ENCODE results near the gene COL4A6. TPM values are rescaled to one million over a fixed set of nuclear protein-coding genes. Genes with fewer than 3 reads are reported as not detected.

Gene COL4A6
- total RNA-seq, 2 donors from 2014 or later: 0.73 to 1.0 TPM

DNA sequence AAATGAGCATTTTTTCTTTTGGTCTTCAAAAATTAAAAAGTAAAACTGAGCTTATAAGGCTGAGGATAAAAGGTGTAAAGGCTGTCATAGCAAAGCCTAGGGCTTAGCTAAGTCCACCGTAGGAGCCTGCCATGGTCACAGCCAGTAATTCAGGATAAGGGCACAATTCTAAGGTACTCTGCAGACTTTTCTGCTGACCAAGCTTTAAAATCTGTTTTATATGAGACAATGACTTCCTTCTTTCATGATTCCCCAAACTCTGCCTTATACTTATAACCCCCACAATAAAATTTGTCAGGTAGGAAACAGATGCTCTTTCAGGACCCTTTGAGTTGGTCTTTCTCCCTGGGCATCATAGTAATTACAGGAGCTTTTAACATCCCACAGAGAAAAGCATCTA, 138.5 kb downstream of the COL4A6 start:
- ATAC-seq (no peak), DNase-seq (no peak)
- intact Hi-C loops (cut with DNase I, micrococcal nuclease): no loop called here

DNA sequence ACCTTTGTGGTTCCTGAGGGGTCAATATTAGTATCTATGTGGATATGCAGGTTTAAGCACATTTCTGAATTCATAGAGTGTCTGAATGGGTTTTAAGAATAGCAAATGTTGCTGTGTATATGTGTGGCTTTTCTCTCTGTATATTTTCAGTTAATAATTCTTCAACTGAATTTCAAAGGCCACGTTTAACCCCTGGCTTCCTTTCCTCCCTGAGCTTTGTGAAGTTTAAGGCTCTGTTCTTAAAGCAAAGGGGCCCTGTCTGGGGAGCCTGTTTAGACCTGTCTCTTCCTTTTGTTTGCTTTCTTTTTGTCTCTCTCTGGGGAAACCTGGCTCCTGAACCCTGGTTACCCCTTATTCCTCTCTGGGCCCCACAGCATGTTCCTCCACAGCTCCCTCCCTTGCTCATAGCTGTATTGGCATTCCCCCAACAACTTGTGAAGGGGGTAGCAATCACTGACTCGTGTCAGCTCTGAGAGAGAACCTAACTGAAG, 139.1 kb downstream of the COL4A6 start:
- intact Hi-C loops (cut with DNase I, micrococcal nuclease): no loop called here
- no peak for DNase-seq
- ATAC-seq: no peak

- intact Hi-C loops (cut with DNase I, micrococcal nuclease): no loop called here
- DNase-seq (no peak), ATAC-seq (no peak)
Observed at GRCh38 chrX:108298165-108298602, 140.0 kb downstream of the COL4A6 start.

DNA sequence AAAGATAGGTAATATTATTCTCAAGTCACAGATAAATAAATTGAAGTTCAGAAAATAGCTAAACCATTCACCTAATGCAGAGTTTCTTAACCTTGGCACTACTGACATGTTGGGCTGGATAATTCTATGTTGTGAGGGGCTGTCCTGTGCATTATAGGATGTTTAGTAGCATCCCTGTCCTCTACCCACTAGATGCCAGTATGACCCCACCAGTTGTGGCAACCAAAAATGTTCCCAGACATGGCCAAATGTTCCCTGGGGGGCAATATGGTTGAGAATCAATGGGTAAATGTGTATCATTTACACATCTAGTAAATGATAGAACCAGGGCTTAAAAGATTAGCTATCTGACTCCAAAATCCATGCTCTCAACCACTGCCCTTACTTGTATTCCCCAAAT, 140.9 kb downstream of the COL4A6 start:
- DNase-seq: no peak
- intact Hi-C loops (cut with DNase I, micrococcal nuclease): no loop called here
- no peak for ATAC-seq

- ATAC-seq (no peak), DNase-seq (no peak)
- intact Hi-C loops (cut with DNase I, micrococcal nuclease): no loop called here
Observed at GRCh38 chrX:108292053-108292452, 146.2 kb downstream of the COL4A6 start.

GRCh38 chrX:108285918-108286317, 152.3 kb downstream of the COL4A6 start:
- no peak for ATAC-seq
- intact Hi-C loops (cut with DNase I, micrococcal nuclease): no loop called here
- no peak for DNase-seq

DNA sequence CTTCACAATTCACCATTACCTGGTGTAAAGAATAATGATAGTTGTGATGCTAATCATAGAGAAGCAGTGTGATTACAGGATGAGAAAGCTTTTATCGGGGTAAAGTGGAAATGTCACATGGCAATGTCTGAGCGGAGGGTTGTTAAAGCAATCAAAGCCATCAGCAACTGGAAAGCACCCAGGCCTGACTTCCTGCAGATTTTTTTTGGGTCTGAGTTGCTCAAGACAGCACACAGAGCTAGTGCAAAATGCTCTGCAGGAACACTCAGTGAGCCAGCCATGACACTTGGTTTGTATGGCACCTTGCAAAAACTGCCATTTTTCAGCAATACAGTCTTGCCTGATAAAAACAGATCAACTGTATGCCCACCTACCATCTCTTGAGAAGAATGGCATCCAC, 152.9 kb downstream of the COL4A6 start:
- ATAC-seq (no peak), DNase-seq (no peak)
- intact Hi-C loops (cut with DNase I, micrococcal nuclease): no loop called here

DNA sequence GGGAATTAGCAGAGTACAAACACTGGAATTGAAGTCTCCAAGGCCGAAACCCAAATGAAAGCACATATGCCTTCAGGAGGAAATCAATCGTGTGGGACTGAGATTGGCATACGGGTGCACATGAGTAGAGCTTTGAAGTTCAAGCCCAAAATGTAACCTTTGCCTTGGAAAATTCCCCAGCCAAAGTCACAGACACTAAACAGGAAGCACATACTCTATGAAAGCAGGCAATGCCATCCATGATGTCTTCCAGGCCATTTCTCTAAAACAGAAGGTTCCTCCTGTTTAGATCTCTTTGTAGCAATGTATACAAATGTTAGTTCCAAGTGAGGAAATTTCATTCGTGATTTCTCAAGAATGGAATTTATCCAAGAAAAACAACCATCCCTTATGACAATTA, 162.5 kb downstream of the COL4A6 start:
- ATAC-seq (no peak), DNase-seq (no peak)
- intact Hi-C loops (cut with DNase I, micrococcal nuclease): no loop called here

DNA sequence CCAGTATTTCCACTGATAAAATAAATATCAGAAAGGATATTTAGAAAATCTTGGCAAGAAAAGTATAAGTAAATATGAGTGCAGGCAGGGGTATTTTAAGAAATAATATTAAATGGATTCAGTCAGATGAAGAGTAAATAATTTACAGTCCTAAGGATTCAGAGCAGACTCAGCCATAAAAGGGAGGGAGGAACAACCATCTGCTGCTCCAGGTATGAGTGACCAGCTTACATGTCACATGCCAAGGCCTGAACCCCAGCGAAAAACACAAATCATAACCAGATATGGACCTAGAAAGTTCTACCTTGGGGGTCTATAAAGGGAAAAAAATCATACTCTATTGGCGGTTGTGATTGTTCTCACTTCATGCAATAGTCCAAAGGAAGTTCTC, 166.8 kb downstream of the COL4A6 start:
- ATAC-seq (no peak), DNase-seq (no peak)
- intact Hi-C loops (cut with DNase I, micrococcal nuclease): no loop called here

- ATAC-seq: no peak
- DNase-seq: no peak
- intact Hi-C loops (cut with DNase I, micrococcal nuclease): no loop called here
Observed at GRCh38 chrX:108270739-108271396, 167.4 kb downstream of the COL4A6 start.

DNA sequence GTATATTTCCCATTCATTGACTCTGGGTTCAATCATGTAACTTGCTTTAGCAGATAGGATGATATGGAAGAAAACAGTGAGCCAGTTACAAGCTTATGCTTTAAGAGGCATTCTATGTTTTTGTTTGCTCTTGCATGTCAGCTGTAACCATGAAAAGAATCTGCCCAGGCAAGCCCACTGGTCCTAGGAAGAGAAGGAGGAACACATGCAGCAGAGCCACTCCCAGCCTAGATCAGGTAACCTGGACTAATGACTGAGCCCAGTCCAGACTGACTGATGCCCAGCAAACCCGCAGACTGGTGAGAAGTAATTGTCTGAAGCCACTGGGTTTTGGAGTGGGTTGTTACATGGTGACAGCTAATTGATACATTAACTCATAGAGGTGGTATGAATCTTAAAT, 167.9 kb downstream of the COL4A6 start:
- DNase-seq (no peak), ATAC-seq (no peak)
- intact Hi-C loops (cut with DNase I, micrococcal nuclease): no loop called here

DNA sequence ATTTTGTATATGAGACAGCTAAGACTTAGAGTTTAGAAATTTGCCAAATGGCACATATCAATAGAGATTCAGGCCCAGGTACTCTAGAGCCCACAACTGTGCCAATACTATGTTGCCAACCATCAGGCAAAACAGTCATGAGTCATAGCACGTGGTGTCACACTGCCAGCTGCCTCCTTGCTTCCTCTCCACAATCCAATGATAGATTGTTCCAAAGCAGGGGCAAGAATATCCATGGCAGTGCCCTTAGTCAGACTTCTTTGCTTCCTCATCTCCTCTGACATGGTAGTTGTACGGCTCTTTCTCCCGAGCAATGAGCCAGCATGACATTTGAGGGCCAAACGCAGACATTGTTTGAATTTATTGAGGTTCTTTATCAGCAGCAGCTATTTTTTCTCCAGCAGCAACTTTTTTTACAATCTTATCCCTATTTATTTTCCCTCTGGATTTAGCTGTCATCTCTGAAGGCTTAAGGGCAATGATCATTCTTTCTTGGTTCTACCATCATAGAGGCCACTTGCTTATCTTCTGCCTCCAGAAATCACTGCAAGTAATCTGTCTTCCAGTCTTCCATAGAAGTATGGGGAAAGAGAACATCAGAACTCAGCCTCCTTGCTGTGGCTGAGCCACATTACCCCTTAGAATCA, 169.7 kb downstream of the COL4A6 start:
- intact Hi-C loops (cut with DNase I, micrococcal nuclease): no loop called here
- DNase-seq: no peak
- ATAC-seq: no peak

DNA sequence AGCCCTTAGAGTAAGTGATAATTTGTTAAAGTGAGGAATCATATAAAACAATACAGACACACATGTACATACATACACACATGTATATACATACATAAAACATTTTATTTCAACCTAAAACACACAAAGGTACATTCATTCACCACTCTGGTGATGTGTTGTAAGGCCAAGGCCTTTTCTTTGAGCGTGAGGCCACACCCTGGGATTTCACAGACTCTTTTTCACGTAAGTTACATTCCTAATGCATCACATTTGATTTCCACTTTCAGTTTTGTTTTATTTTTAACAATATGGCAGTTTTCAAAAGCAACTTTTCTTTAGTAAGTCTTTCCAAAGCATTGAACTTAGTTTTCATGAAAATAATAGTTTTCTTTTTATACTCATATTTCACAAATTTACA, 170.7 kb downstream of the COL4A6 start:
- ATAC-seq (no peak), DNase-seq (no peak)
- intact Hi-C loops (cut with DNase I, micrococcal nuclease): no loop called here

DNA sequence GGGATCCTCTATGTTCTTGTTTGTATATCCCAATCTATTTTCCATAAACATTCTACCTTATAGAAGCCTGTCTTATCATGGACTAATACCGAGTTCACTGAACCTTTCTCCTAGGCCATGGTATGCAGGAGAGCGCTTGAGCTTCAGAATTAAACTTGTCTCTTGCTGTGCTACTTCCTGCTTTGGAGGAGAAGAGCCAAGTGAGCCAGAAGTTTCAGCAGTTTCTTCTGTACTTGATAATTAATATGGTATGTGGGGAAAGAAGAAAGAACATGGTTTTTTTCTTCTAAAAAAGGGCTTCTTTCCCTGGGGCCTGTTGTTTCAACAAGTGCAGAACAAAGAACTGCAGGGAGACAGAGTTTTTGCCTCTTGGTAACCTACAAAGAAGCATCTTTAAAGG, 173.8 kb downstream of the COL4A6 start:
- intact Hi-C loops (cut with DNase I, micrococcal nuclease): no loop called here
- no peak for DNase-seq
- ATAC-seq: no peak

GRCh38 chrX:108261549-108262203, 176.5 kb downstream of the COL4A6 start:
- intact Hi-C loops (cut with DNase I, micrococcal nuclease): no loop called here
- ATAC-seq: no peak
- no peak for DNase-seq

DNA sequence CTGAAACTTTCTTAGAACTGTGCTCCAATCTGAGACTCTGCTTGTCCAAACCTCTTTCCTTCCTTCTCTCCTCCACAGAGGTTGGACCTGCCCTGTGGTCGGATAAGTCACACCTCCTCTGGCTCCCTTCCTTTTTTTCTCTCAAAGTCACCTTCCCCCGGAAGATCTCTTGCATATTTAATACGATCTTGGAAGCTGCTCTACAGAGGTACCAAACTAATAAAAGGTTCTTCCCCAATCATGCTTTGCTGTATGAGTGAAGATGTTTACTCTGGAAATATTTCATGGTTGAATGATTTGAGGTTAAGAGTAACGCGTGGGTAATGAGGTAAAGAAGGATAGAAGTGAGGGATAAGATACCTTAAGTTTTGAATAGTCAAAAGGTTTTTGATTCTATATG, 180.7 kb downstream of the COL4A6 start:
- intact Hi-C loops (cut with DNase I, micrococcal nuclease): no loop called here
- ATAC-seq: no peak

GRCh38 chrX:108254636-108255035, 183.6 kb downstream of the COL4A6 start:
- DNase-seq (no peak), ATAC-seq (no peak)
- intact Hi-C loops (cut with DNase I, micrococcal nuclease): no loop called here

More for the DNA sequence above, 180.7 kb downstream of the COL4A6 start:
- DNase-seq: no peak

GRCh38 chrX:108250654-108251579, 187.3 kb downstream of the COL4A6 start:
- ATAC-seq (no peak), DNase-seq (no peak)
- intact Hi-C loops (cut with DNase I, micrococcal nuclease): no loop called here

GRCh38 chrX:108246304-108246954, 191.8 kb downstream of the COL4A6 start:
- no peak for DNase-seq
- intact Hi-C loops (cut with DNase I, micrococcal nuclease): no loop called here
- ATAC-seq: no peak

Data from left colon (tissue), 2 donors.